NT2/D1 (cell line): Measurements from ENCODE around the gene GNE.
A peak's percentile ranks its signal among the peaks of the same experiment; 100 is the strongest.

Experiments
- DNase-seq: peaks from one replicate; pipeline ENCODE4 v3.0.0-alpha.2; 2011; ENCODE audit warnings: low read depth, low spot score
- H3K27me3 ChIP-seq: 2 replicates; pipeline ENCODE4 v1.6.0; 2011; ENCODE audit warnings: mild to moderate bottlenecking; ENCODE audit not compliant: insufficient read length, insufficient read depth
- H3K36me3 ChIP-seq: 2 replicates; pipeline ENCODE4 v1.6.1; 2011; ENCODE audit warnings: mild to moderate bottlenecking, low read length, mixed read lengths; ENCODE audit not compliant: insufficient read depth, insufficient read length
- H3K4me1 ChIP-seq: 2 replicates; pipeline ENCODE4 v1.5.1; 2011; ENCODE audit not compliant: insufficient read depth, insufficient read length
- H3K4me3 ChIP-seq: 2 replicates; pipeline ENCODE4 v1.5.1; 2011; ENCODE audit warnings: low read depth; ENCODE audit not compliant: insufficient read length
- H3K9ac ChIP-seq: 2 replicates; pipeline ENCODE4 v1.6.0; 2011; ENCODE audit warnings: low read depth; ENCODE audit not compliant: insufficient read length
- H3K9me3 ChIP-seq: 2 replicates; pipeline ENCODE4 v1.5.1; 2011; ENCODE audit warnings: mild to moderate bottlenecking, low read length; ENCODE audit not compliant: insufficient read depth
- SUZ12 ChIP-seq: IDR thresholded peaks from 2 replicates; pipeline ENCODE4 v1.6.1; 2011; ENCODE audit not compliant: insufficient read length, insufficient read depth; ENCODE audit errors: extremely low read depth
- YY1 ChIP-seq: IDR thresholded peaks from 2 replicates; pipeline ENCODE4 v1.6.1; 2011; ENCODE audit not compliant: insufficient read length, insufficient read depth
- ZNF274 ChIP-seq: IDR thresholded peaks from 2 replicates; pipeline ENCODE4 v1.6.1; 2011; ENCODE audit warnings: mild to moderate bottlenecking, low read depth, low read length

The GNE gene

GRCh38 chr9:36208521-36209253 lies 49.6 kb downstream of the GNE start:
- Histone ChIP-seq H3K27me3 (no peaks in the 10 kb centered on the region), H3K4me3 (no peak overlapping the region), H3K9me3 (no peaks in the 10 kb centered on the region), H3K4me1 (peaks cover 4% of the 10 kb centered on the region), H3K9ac (no peak overlapping the region), H3K36me3 (peaks cover 99% of the 10 kb centered on the region)
- TF ChIP-seq YY1 (no peak), ZNF274 (no peak), SUZ12 (no peak)
- DNase-seq: no peak

- TF ChIP-seq YY1 (no peak), SUZ12 (no peak), ZNF274 (no peak)
- peaks cover 96% of the 10 kb centered on the region for H3K36me3 ChIP-seq
- peaks cover 4% of the 10 kb centered on the region for H3K4me1 ChIP-seq
- no peak for DNase-seq
- H3K9me3 ChIP-seq: no peaks in the 10 kb centered on the region
- H3K4me3 ChIP-seq: no peak overlapping the region
- no peaks in the 10 kb centered on the region for H3K27me3 ChIP-seq
- H3K9ac ChIP-seq: no peak overlapping the region
Observed at GRCh38 chr9:36207546-36208012, 50.7 kb downstream of the GNE start.

- Histone ChIP-seq H3K36me3 (peaks cover 96% of the 10 kb centered on the region), H3K4me3 (no peak overlapping the region)
- no peak for DNase-seq
Observed at GRCh38 chr9:36207016-36207415, 51.2 kb downstream of the GNE start.

GRCh38 chr9:36204906-36205547 lies 53.2 kb downstream of the GNE start:
- Histone ChIP-seq H3K9ac (no peak overlapping the region), H3K4me3 (no peak overlapping the region), H3K27me3 (no peaks in the 10 kb centered on the region), H3K4me1 (peaks cover 2% of the 10 kb centered on the region), H3K9me3 (no peaks in the 10 kb centered on the region), H3K36me3 (peaks cover 96% of the 10 kb centered on the region)
- DNase-seq: no peak
- TF ChIP-seq SUZ12: no peak
- no peak for TF ChIP-seq ZNF274
- TF ChIP-seq YY1: no peak

More at GRCh38 chr9:36207016-36207415, 51.2 kb downstream of the GNE start:
- no peaks in the 10 kb centered on the region for H3K27me3 ChIP-seq
- TF ChIP-seq ZNF274: no peak
- TF ChIP-seq YY1: no peak
- TF ChIP-seq SUZ12: no peak
- peaks cover 4% of the 10 kb centered on the region for H3K4me1 ChIP-seq
- H3K9me3 ChIP-seq: no peaks in the 10 kb centered on the region
- no peak overlapping the region for H3K9ac ChIP-seq

- no peak for DNase-seq
Observed at GRCh38 chr9:36194326-36195000, 63.8 kb downstream of the GNE start.

GRCh38 chr9:36193023-36193422 lies 65.2 kb downstream of the GNE start:
- Histone ChIP-seq H3K4me3 (peak overlapping the region; percentile 5), H3K36me3 (peaks cover 50% of the 10 kb centered on the region), H3K4me1 (no peaks in the 10 kb centered on the region), H3K9ac (peak overlapping the region; percentile 96), H3K9me3 (no peaks in the 10 kb centered on the region), H3K27me3 (no peaks in the 10 kb centered on the region)
- no peak for DNase-seq
- TF ChIP-seq ZNF274 (no peak), SUZ12 (no peak), YY1 (no peak)

More at GRCh38 chr9:36194326-36195000, 63.8 kb downstream of the GNE start:
- TF ChIP-seq ZNF274 (no peak), YY1 (no peak), SUZ12 (no peak)
- Histone ChIP-seq H3K36me3 (peaks cover 64% of the 10 kb centered on the region), H3K4me1 (no peaks in the 10 kb centered on the region), H3K4me3 (no peak overlapping the region), H3K9ac (no peak overlapping the region), H3K27me3 (no peaks in the 10 kb centered on the region), H3K9me3 (no peaks in the 10 kb centered on the region)

GRCh38 chr9:36192196-36192595 lies 66.1 kb downstream of the GNE start:
- DNase-seq: no peak
- peak overlapping the region; percentile 96 for H3K9ac ChIP-seq
- H3K9me3 ChIP-seq: no peaks in the 10 kb centered on the region
- TF ChIP-seq ZNF274 (no peak), SUZ12 (no peak), YY1 (no peak)
- H3K36me3 ChIP-seq: peaks cover 44% of the 10 kb centered on the region
- no peaks in the 10 kb centered on the region for H3K27me3 ChIP-seq
- peak overlapping the region; percentile 92 for H3K4me3 ChIP-seq
- H3K4me1 ChIP-seq: no peaks in the 10 kb centered on the region
